ENCODE results near the gene GALE. TPM values are rescaled to one million over a fixed set of nuclear protein-coding genes. Genes with fewer than 3 reads are reported as not detected.
"Not testable (repeated sequence)": the region's sequence is repeated elsewhere in the genome, so short reads cannot be mapped to it uniquely, and the experiment has no call there.

GALE gene
- total and polyA plus RNA-seq, 2 experiments from 2014 or later: 25.8 to 65.7 TPM

DNA sequence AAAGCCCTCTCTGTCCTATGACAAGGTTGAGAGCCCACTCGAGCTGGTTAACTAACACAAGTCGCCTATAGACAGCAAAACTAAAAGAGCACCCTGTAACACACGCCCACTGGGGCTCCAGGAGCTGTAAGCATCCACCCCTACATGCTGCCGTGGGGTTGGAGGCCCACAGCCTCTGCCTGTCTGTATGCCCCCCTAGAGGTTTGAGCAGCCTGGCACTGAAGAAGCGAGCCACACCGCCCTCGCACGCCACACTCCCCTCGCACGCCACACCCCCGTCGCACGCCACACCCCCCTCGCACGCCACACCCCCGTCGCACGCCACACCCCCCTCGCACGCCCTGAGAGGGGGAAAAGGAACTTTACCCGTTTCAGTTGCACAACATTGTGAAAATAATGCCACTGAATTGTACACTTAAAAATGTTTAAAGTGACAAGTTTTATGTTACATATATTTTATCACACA, 37.9 kb upstream of the GALE start:
- Histone ChIP-seq H3K9me3 (ENCODE audit: low read depth) (no peaks in the 10 kb centered on the region), H3K27ac (no peak overlapping the region)

DNA sequence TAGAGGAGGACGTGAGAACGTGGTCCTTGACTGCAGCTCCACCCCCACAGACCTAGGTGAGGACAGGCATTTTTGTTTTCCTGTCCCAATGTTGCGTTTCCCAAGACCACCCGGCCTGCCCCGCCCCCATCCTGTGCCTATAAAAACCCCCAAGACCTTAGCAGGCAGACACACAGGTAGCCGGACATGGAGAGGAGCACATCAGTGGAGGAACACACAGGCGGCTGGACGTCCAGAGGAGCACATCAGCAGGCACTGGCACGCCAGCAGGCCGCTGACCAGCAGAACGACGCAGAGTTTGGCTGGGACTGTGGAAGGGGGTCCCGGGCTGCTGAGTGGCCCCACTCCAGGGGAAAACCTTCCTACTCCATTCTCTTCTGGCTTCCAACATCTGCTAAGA, 37.4 kb upstream of the GALE start:
- Histone ChIP-seq H3K4me3 (no peak overlapping the region), H3K27me3 (peaks cover 24% of the 10 kb centered on the region), H3K36me3 (no peaks in the 10 kb centered on the region), H3K27ac (no peak overlapping the region), H3K9me3 (ENCODE audit: low read depth) (no peaks in the 10 kb centered on the region), H3K4me1 (ENCODE audit: low read depth) (peaks cover 3% of the 10 kb centered on the region)
- peak in 1 of 2 donors; percentile 5 for DNase-seq (ENCODE audit: low read depth in 1 of 2, low spot score in 1 of 2)
- TF ChIP-seq, protein P1, sequence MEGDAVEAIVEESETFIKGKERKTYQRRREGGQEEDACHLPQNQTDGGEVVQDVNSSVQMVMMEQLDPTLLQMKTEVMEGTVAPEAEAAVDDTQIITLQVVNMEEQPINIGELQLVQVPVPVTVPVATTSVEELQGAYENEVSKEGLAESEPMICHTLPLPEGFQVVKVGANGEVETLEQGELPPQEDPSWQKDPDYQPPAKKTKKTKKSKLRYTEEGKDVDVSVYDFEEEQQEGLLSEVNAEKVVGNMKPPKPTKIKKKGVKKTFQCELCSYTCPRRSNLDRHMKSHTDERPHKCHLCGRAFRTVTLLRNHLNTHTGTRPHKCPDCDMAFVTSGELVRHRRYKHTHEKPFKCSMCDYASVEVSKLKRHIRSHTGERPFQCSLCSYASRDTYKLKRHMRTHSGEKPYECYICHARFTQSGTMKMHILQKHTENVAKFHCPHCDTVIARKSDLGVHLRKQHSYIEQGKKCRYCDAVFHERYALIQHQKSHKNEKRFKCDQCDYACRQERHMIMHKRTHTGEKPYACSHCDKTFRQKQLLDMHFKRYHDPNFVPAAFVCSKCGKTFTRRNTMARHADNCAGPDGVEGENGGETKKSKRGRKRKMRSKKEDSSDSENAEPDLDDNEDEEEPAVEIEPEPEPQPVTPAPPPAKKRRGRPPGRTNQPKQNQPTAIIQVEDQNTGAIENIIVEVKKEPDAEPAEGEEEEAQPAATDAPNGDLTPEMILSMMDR (IDR thresholded peaks at IDR 0.05; ENCODE audit: low read depth, low read length): no peak

More for the DNA sequence above, 37.9 kb upstream of the GALE start:
- DNase-seq (ENCODE audit: low read depth in 1 of 2, low spot score in 1 of 2): peak; percentile 64 to 66
- Histone ChIP-seq H3K36me3 (no peaks in the 10 kb centered on the region), H3K4me1 (ENCODE audit: low read depth) (peaks cover 3% of the 10 kb centered on the region), H3K27me3 (peaks cover 24% of the 10 kb centered on the region), H3K4me3 (peak overlapping the region; percentile 29)
- TF ChIP-seq, protein P1 (IDR thresholded peaks at IDR 0.05; ENCODE audit: low read depth, low read length): no peak

DNA sequence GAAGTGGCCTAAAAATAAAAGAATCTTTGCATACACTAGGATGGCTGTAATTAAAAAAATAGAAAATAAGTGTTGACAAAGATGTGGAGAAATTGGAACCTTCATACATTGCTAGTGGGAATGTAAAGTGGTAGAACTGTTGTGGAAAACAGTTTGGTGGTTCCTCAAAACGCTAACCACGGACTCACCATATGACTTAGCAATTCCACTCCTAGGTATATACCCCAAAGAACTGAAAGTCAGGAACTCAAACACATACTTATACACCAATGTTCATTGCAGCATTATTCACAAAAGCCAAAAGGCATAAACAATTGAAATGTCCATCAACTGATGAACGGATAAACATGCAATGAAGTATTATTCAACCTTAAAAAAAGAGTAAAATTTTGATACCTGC, 35.5 kb upstream of the GALE start:
- Histone ChIP-seq H3K36me3 (no peaks in the 10 kb centered on the region), H3K9me3 (ENCODE audit: low read depth) (no peaks in the 10 kb centered on the region), H3K27ac (no peak overlapping the region), H3K4me1 (ENCODE audit: low read depth) (peaks cover 3% of the 10 kb centered on the region), H3K27me3 (peaks cover 18% of the 10 kb centered on the region), H3K4me3 (no peak overlapping the region)
- TF ChIP-seq, protein P1 (IDR thresholded peaks at IDR 0.05; ENCODE audit: low read depth, low read length): no peak
- no peak for DNase-seq (ENCODE audit: low read depth in 1 of 2, low spot score in 1 of 2)

DNA sequence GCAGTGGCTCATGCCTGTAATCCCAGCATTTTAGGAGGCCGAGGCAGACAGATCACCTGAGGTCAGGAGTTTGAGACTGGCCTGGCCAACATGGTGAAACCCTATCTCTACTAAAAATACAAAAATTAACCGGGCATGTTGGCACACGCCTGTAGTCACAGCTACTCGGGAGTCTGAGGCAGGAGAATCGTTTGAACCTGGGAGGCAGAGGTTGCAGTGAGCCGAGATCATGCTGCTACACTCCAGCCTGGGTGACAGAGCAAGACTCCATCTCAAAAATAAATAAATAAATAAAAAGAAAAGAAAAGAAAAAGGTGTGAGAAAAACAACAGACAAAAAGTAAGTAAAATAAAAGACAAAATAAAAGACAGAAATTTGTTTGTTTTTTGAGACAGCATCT, 33.6 kb upstream of the GALE start:
- not testable (repeated sequence) for H3K9me3 ChIP-seq (ENCODE audit: low read depth); H3K4me1 ChIP-seq (ENCODE audit: low read depth); H3K4me3 ChIP-seq; DNase-seq (ENCODE audit: low read depth in 1 of 2, low spot score in 1 of 2); H3K27ac ChIP-seq; H3K36me3 ChIP-seq
- peaks cover 17% of the 10 kb centered on the region for H3K27me3 ChIP-seq

DNA sequence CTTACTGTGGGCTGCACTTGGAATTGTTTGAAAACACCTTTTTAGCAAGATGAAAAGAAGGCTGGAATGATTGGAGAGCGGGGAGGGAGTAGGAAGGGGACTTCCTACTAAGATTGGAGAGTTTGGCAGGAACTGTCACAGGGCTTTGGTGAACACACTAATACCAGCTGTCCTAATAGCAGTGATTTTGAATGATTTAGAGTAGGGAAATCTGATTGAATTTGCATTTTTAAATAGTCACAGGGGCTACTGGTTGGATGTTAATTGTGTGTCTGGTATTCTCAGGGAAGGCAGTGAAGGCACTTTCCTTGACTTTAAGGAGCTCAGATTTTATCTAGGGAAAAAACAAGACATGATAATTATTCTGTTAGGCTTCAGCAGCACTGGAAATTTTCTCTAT, 27.2 kb upstream of the GALE start:
- DNase-seq (ENCODE audit: low read depth in 1 of 2, low spot score in 1 of 2): no peak
- no peak overlapping the region for H3K4me3 ChIP-seq
- no peaks in the 10 kb centered on the region for H3K27me3 ChIP-seq
- no peaks in the 10 kb centered on the region for H3K36me3 ChIP-seq
- no peaks in the 10 kb centered on the region for H3K4me1 ChIP-seq (ENCODE audit: low read depth)
- H3K27ac ChIP-seq: no peak overlapping the region
- H3K9me3 ChIP-seq (ENCODE audit: low read depth): no peaks in the 10 kb centered on the region
- TF ChIP-seq, protein P1 (IDR thresholded peaks at IDR 0.05; ENCODE audit: low read depth, low read length): no peak

DNA sequence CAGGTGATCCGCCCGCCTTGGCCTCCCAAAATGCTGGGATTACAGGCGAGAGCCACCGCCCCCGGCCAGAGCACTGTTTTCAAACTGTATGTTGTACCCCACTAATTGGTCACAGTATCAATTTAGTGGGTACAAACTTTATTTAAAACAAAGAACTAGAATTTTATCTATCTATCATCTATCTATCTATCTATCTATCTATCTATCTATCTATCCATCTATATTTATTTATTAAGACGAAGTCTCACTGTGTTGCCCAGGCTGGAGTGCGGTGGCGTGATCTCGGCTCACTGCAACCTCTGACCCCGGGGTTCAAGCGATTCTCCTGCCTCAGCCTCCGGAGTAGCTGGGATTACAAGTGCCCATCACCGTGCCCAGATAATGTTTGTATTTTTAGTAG, 26.0 kb upstream of the GALE start:
- not testable (repeated sequence) for H3K36me3 ChIP-seq; H3K4me3 ChIP-seq; H3K27me3 ChIP-seq; DNase-seq (ENCODE audit: low read depth in 1 of 2, low spot score in 1 of 2); H3K9me3 ChIP-seq (ENCODE audit: low read depth); H3K4me1 ChIP-seq (ENCODE audit: low read depth); H3K27ac ChIP-seq
